Mucosa of gallbladder (tissue), 1 donor: ENCODE results near the gene SAA1. TPM values are rescaled to one million over a fixed set of nuclear protein-coding genes. Genes with fewer than 3 reads are reported as not detected.

Source experiments
- DNase-seq: peaks from one replicate; pipeline ENCODE4 v3.0.0-alpha.2; 2020; ENCODE audit warnings: low spot score
- total RNA-seq: library from RNA; stranded (reverse); gene quantifications from one replicate; pipeline ENCODE4 v1.2.1, GENCODE V29; 2021
- donor health status: DM: no; HTN: no; CAD: no.

SAA1 gene
- total RNA-seq, 1 donor from 2014 or later = 19.3 TPM

GRCh38 chr11:18310800-18311340 lies 44.8 kb downstream of the SAA1 start:
- DNase-seq = no peak

- no peak for DNase-seq
Measured at GRCh38 chr11:18312012-18312411, 45.9 kb downstream of the SAA1 start.

DNA sequence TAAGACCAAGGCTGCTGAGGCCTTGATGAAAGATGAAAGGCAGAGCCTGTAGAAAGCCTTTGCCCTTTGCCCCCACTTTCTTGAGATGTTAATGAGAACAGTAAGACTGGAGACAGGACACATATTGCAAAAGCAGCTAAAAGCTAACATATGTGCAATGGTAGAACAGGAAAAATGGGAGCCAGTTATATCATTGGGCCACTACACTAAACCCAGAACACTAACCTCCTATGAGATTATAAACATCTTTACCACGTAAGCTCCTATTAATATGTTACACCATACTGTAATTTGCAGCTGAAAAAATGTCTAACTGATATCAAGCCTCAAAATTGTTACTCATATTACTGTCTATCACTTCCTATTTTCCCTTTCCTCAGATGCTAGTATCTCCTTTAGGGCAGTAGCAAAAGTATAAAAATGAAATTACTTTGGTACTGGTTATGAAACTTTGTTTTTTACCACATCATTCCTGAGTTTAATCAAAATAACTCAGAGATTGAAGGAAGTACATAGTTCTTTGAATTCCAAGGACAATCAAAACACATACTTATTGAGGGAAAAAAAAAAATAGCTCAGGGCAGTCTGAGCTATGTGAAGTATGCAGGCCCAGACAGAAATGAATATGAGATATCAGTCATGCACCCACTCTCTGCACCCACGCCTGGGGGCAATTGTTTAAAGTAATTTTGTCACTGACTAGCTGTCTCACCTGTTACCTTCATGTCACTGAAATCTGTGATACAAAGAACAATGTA lies 46.8 kb downstream of the SAA1 start:
- DNase-seq = no peak

DNA sequence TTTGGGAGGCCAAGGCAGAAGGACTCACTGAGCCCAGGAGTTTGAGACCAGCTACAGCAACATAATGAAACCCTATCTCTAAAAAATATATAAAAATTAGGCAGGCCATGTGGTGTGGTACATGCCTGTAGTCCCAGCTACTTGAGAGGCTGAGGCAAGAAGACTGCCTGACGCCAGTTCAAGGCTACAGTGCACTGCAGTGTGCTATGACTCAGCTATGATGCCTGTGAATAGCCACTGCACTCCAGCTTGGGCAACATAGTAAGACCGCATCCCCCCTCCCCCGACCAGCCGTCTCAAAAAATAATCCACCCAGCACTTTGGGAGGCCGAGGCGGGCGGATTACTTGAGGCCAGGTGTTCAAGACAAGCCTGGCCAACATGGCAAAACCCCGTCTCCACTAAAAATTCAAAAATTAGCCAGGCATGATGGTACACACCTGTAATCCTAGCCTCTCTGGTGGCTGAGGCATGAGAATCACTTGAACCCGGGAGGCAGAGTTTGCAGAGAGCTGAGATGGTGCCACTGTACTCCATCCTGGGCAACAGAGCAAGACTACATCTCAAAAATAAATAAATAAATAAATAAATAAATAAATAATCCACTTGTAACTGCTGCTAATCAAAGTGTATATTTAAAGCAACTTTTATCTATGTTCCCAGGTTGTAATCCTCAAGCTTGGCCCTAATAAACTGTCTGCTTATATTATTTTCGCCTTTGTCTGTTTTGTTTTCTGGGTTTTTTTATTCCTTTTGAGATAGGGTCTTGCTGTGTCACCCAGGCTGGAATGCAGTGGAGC lies 48.1 kb downstream of the SAA1 start:
- no peak for DNase-seq

DNA sequence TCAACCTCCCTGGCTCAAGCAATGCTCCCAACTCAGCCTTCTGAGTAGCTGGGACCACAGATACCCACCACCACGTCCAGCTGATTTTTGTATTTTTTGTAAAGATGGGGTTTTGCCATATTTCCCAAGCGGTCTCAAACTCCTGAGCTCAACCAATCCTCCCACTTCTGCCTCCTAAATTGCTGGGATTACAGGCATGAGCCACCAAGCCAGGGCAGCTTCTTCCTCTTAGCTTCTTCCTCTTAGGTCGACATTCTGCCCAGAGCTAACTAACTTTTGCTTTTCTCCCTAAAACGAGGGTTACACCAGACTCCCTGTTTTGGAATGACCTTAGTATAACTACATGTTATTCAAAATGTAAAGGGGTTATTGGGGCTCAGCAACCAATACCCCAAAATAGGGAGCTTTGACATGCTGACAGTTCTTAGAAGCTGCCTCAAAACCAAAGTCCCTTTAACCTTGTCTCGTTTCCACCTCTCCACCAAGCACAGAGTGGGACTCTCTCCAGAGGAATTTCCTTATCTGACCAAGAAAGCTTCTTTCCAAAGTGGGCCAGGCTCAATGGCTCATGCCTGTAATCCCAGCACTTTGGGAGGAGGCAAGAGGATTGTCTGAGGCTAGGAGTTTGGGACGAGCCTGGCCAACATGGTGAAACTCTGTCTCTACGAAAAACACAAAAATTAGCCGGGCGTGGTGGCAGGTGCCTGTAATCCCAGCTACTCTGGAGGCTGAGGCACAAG lies 48.9 kb downstream of the SAA1 start:
- no peak for DNase-seq

DNA sequence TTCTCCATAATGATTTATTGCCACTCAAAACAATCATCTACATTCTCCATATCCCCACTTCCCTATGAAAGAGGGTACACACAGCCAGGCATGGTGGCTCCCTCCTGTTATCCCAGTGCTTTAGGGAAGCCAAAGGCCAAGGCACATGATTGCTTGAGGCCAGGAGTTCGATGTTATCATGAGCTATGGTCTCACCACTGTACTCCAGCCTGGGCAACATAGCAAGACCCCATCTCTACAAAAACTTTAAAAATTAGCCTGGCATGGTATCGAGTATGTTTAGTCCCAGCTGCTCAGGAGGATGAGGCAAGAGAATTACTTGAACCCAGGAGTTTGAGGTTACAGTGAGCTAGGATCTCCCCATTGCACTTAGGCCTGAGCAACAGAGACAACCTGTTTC lies 49.8 kb downstream of the SAA1 start:
- DNase-seq = no peak

- DNase-seq = no peak
Measured at GRCh38 chr11:18317551-18317950, 51.5 kb downstream of the SAA1 start.

Other genes starting within 250 kb of the SAA1 start
- 0.14 TPM for gene TPH1, start 220.0 kb upstream of the SAA1 start, total RNA-seq
- gene SAAL1, start 160.2 kb upstream of the SAA1 start, total RNA-seq = 7.9 TPM
- 0.17 TPM for gene MRGPRX3, start 133.7 kb upstream of the SAA1 start, total RNA-seq
- not detected for gene MRGPRX4, start 93.4 kb upstream of the SAA1 start, total RNA-seq
- gene SAA4, start 29.5 kb upstream of the SAA1 start, total RNA-seq = 0.40 TPM
- gene SAA2, start 17.6 kb upstream of the SAA1 start, total RNA-seq = 20.3 TPM
- 13.5 TPM for gene HPS5, start 55.9 kb downstream of the SAA1 start, total RNA-seq
- gene GTF2H1, start 56.3 kb downstream of the SAA1 start, total RNA-seq = 35.7 TPM
- gene LDHA, start 128.3 kb downstream of the SAA1 start, total RNA-seq = 298 TPM
- gene LDHC, start 146.1 kb downstream of the SAA1 start, total RNA-seq = 0.89 TPM
- not detected for gene LDHAL6A, start 189.6 kb downstream of the SAA1 start, total RNA-seq